Measurements from ENCODE around the gene TNIK. TPM values are rescaled to one million over a fixed set of nuclear protein-coding genes. Genes with fewer than 3 reads are reported as not detected.

Gene TNIK
- 5.7 TPM for total RNA-seq

- peak; percentile 69 for DNase-seq
Measured at GRCh38 chr3:171459942-171460724, at the start of gene TNIK. Gene TNIK (minus strand): TSS chr3:171460405. CDS start chr3:171460063, 342 bp downstream.

- no peak for DNase-seq
Measured at GRCh38 chr3:171508676-171509075, 48.5 kb upstream of the TNIK start.

- DNase-seq, result no peak
Measured at GRCh38 chr3:171508206-171508605, 48.0 kb upstream of the TNIK start.

DNA sequence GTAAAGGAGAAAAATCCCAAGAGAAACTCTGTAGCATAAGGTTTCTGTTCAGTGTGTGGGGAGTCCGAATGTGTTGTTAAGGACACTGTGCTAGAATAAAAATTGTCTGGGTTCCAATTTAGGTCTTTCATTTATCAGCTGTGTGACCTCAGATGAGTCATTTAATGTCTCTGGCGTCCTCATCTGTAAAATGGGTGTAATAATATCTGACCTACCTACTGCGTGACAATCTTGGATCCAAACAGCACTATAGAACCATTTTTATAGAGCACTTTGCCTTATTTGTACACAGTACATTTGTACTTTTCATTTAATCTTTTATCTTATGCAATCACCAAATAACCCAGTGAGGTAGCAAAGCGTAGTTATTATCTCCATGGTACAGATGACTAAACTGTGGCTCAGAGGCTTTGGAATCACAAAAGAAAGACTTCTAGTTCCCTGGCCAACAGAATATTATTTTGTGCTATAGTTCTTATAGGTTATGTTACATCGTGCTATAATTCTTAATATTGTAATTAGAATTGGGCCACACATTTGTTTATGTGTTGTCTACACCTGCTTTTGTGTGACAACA lies 46.6 kb upstream of the TNIK start:
- DNase-seq, result no peak

- no peak for DNase-seq
Measured at GRCh38 chr3:171505822-171506333, 45.7 kb upstream of the TNIK start.

DNA sequence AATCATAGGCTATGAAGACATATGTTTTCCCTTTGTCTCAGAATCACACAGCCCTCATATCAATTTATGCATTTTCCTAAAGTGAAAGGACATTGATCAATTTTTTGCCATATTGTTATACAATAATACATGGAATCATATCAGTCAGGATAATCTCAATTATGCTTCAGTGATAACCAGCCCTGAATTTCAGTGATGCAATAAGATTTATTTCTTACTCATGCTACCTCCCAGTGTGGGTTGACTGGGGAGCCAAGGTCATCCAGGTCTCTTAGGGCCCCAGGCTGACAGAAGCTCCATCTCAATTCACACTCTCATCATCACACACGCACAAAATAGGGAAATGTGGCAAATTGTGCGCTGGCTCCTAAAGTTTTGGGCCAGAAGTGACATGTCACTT lies 44.2 kb upstream of the TNIK start:
- no peak for DNase-seq

GRCh38 chr3:171503817-171504216 lies 43.6 kb upstream of the TNIK start:
- DNase-seq, result no peak

DNA sequence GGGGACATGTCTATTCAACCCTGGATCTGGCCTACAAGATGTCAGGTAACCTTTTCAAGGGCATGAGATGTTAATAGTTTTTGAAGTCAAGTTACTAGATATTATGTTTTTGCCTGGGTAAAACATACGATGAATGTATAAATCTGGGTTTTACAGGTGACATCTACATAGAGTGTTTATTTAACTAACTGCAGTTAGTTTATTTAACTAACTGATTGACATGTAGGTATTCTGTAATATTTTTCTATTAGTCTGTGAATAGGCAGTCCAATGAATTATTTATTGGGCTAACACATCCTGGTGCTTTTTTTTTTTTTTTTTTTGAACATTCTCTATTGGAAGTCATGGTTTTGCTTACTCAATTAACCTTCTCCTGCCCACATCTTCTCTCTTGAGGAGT lies 38.7 kb upstream of the TNIK start:
- DNase-seq, result no peak

GRCh38 chr3:171497468-171497867 lies 37.3 kb upstream of the TNIK start:
- no peak for DNase-seq

GRCh38 chr3:171495413-171495812 lies 35.2 kb upstream of the TNIK start:
- no peak for DNase-seq

DNA sequence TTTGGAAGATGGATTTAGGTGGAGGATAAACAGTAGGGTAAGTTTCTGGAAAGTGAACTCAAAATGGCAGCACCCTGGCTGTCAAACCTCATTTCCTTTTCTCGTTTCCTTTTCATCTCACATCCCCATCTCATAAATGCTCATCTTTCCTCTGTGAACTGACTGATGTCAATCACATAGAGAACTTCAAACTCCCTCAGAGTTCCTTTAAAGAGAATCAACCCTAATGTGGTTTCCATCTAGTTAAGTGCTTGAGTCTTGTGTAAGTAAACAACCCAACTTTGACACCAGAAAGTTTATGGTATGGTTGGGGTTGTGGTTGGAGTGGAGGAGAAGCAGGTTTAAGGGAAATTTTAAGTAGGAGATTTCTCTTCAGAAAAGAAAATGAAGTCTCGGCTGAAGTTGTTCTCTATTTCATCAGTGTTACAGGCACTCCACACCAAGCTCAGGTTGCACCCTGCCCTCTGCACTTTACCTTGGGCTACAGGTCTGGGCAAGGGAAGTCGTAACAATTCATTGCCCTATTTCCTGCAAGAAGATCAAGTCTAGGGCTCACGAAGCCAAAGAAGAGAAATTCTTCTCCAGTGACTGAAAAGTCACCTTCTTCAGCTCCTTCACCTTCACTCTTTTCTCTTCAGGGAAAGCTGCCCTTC lies 34.4 kb upstream of the TNIK start:
- DNase-seq, result no peak

GRCh38 chr3:171491361-171491760 lies 31.2 kb upstream of the TNIK start:
- DNase-seq, result no peak

DNA sequence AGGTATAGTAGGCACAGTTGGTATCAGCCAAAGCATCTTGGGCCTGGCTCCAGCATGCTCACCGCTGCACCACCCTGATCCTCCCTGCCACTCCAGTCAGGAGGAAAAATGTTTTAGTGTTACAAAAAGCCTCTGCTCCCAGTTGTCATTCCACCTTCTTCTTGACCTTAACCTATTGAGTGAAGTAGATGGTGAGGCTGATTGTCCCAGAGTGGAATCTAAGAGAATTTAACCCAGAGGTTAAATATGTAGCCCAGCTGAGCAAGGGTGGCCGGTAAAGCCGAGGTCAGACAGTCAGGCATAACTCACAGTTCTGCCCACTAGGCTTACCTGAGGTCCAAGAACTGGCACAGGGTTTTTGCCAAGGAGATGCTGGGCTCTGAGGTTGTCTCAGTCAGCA lies 30.7 kb upstream of the TNIK start:
- DNase-seq, result no peak

DNA sequence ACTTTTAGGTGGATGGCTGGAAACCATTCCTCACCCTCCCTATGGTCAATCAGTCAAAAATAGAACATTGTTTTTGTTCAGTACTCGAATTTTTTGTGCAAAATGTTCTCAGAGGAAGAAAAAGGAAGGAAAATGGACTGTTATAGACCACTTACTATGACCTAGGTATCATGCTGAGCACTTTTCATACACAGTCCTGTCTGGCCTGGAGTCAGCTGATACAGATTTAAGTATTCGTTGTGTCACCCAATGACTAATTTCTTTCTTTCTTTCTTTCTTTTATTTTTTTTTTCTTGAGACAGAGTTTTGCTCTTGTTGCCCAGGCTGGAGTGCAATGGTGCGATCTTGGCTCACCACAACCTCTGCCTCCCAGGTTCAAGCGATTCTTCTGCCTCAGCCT lies 29.1 kb upstream of the TNIK start:
- DNase-seq, result no peak

DNA sequence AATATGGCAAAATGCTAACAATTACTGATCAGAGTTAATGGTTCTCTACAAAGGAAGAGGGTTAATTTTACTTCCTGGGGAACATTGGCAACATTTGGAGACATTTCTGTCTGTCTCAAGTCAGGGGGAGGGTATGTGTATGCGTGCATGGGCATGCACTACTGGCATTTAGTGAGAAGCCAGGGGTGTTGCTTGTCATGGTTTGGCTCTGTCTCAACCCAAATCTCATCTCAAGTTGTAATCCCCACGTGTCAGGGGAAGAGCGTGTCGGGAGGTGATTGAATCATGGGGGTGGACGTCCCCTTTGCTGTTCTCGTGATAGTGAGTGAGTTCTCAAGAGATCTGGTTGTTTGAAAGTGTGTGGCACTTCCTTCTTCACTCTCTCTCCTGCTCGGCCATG lies 28.3 kb upstream of the TNIK start:
- no peak for DNase-seq

DNA sequence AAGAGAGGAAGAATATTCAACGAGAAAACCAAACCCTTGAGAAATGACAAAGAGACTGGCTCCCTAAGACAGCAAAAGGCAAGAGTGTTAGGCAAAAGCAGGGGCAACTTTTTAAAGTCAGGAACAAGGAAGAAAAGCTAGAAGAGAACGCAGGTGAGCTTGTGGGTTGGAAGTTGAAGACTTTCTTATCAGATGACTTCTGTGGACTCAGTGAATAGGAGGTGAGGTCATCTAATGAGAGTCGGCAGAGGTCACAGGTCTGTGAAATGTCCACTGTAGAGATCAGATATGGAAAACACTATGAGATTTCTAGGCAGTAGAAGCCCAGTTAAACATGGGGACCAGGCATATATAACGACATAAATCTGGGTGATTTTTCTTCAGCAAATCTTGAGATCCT lies 27.2 kb upstream of the TNIK start:
- no peak for DNase-seq

- DNase-seq, result no peak
Measured at GRCh38 chr3:171485338-171485737, 25.1 kb upstream of the TNIK start.

GRCh38 chr3:171481011-171481410 lies 20.8 kb upstream of the TNIK start:
- DNase-seq, result no peak

GRCh38 chr3:171480526-171480925 lies 20.3 kb upstream of the TNIK start:
- no peak for DNase-seq

- no peak for DNase-seq
Measured at GRCh38 chr3:171476532-171477102, 16.4 kb upstream of the TNIK start.

DNA sequence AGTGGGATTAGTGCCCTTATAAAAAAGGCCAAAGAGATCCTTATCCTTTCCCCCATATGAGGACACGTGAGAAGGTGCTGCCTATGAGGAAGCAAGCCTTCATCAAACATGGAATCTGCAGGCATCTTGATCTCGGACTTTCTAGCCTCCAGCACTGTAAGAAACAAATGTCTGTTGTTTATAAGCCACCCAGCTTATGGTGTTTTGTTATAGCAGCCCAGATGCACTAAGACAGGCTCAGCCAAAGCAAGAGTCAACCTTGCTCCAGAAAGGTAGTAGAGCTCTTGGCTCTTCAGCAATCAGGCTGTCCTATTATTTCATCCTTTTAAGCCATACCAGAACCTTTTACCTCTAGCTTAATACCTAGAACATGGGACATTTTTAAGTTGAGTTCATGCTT lies 12.3 kb upstream of the TNIK start:
- DNase-seq, result no peak

- DNase-seq, result no peak
Measured at GRCh38 chr3:171470714-171471227, 10.6 kb upstream of the TNIK start.

DNA sequence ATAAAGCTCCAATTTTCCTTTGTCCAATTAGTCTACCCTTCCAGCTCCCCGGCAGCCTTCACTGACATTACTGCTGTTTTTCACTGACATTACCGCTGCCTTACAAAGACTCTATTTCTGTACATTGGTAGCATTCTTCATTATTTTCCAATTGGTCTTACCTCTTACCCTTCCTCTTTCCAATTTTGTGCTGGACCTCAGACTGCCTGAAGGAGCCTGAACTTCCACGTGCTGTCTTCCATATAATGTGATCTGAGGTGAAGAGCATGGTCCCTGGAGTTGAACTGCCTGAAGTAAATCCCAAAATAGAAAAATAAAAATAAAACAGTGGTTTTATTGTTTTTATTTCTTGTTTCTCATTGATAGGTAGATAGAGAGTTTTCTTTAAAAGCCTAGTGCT lies 9.2 kb upstream of the TNIK start:
- DNase-seq, result no peak
